Activated CD4-positive, alpha-beta T cell treated with anti-CD3 and anti-CD28 coated beads for 48 hours (primary cell): ENCODE results near the gene PRR9.

Experiments
- DNase-seq: peaks from one replicate; pipeline ENCODE4 v3.0.0-alpha.2; 2020

The PRR9 gene

DNA sequence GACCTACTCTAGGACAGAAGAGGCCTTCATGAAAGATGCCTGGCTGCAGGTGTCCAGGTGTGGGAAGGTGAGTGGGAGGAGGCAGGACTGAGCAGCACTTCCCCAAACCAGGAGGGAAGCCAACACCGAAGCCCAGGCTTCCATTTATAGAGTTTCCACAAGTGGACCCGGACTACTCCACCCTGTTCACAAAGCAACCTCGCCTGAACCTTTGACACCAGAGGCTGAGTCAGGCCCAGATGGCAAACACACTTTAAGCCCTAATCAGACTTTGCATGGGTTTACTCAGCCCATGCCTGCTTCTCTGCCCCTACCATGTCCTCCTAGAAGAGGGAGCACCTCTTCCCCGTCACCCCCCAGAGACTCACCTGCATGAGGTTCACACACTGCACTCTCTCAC is 14.0 kb downstream of the PRR9 start:
- no peak for DNase-seq

DNA sequence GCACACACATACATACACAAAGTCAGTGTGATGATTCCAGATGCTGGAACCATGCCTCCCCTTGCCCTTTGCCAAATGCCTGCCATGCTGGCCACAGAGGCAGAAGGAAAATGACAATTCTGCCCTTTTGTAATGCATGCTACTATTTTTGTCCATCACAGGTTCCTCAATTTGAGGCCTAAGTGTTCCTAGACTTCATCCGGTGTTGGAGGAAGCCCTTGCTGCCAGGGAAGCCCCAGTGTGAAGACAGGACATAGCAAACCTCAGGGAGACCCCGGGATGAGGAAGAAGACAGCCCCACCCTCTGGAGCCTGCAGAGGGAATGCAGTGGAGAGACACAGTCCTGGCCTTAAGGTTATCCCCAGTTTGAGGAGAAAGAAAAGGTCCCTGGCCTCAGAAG is 14.4 kb downstream of the PRR9 start:
- no peak for DNase-seq

DNA sequence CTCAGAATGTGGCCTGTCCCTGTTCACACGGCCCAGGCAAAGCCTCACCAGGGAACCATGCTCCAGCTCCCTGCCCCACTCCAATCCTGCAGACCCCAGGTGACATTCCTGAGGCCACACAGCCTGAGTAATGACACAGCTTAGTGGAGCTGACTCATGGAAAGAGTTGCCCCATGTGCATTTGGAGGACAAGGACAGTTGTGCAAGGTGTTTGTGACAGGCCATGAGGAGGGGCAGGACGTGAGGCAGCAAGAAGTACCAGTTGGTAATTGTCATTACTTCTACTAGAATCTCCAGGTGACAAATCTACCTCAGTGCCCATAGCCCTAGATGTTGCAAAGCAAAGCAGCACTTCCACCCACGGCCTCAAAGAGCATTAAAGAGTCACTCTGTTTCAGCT is 15.2 kb downstream of the PRR9 start:
- DNase-seq, result no peak

DNA sequence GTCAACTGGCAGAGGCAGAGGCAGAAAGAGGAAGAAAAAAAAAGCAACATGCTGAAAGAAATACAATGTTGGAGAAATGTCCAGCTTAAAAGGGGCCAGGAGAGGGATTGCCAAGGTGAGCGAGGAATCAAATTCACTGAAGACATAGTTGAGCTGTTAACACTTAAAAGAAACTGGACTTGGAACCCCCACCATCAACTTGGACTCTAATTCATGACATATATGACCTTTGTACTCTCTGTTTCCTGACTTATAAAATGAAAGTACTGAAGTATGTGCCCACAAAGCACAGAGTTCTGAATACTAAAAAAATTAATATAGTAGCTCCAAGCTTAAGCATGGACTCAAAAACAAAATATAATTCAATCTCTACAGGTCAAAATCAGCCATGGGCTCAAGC is 16.1 kb downstream of the PRR9 start:
- DNase-seq, result no peak

DNA sequence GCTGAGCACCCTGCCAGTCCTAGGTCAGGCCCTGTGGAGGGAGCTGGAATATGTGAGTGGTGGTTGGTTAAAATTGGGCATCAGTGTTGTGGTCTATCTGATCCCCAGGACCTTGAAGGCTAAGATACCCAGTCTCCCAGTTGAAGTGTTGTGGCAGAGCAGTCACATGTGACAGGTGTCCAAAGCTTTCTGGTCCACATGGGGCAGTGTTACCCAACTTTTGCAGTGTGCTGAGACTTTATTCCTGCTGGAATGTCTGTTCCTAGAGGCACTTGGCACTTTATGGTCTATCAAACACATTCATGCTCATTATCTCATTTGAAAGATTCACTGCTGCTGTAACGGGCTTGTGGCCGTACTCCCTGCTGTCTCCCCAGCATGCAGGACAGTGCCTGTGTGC is 21.1 kb downstream of the PRR9 start:
- no peak for DNase-seq

DNA sequence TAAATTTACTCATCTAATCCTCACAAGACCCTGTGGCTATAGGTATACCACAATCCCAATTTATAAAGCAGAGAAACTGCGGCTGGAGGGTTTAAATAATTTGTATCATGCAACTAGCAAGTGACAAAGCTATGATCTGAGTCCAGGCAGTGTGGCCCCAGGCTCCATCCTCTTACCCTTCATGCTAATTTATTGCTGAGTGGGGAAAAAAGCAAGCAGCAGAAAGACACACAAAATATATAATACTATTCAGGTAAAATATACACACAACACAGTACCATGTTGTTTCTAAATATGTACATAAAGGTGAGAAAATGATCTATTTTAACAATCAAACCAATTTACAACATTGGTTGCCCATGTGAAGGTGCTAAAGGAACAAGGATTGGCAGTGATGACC is 24.8 kb downstream of the PRR9 start:
- DNase-seq, result no peak

DNA sequence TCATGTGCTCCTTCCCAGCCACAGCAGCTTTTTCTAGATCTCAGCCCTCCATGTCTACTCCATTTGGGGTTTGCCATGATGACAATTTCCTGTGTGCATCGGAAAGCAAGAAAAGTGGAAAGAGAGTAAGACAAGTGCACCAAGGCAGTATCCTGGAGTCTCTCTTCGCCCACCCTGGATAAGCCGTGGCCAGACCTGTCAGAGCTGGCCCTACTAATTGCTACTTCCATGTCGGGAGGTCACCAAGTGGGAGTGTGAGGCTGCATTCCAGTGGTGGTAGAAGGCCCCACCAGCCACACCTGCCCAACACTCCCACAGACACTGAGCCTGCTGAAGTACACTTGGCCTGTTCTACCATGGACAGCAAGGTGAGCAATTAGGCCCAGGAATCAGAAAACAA is 28.1 kb downstream of the PRR9 start:
- DNase-seq, result no peak

DNA sequence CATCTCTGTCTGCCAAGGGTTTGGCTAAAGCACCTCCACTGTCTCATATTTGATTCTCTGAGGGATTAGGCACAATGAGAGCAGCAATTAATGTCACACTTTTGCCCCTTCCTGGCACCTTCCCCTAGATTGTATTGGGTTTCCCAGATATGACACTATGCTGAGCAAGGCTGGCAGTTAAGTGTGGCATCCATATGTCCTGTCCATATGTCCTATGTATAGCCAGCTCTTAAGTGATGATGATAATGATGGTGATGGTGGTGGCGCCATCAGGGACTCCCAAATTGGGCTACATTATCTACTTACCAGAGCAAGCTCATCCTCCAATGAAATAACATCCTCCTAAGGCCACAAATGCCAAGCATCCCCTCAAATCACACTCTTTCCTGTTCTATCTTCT is 28.6 kb downstream of the PRR9 start:
- no peak for DNase-seq

DNA sequence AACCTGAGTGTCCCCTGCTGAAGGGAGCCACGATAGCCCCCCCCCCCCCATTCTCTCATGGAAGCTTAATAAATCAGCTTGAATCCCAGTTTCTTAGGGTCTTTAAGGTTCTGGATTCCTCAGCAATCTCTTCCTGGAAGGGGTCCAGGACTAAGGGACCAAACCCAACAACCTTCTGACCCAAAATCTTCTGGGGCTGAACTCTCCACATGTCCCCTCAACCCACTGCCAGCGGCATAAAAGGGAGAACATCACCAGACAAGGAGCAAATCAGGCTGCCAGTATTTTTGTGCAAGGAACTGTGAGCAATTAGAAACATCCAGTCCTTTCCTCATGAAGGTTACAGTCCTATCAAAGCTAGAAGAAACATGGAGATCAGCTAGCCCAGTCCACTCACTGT is 29.4 kb downstream of the PRR9 start:
- no peak for DNase-seq

DNA sequence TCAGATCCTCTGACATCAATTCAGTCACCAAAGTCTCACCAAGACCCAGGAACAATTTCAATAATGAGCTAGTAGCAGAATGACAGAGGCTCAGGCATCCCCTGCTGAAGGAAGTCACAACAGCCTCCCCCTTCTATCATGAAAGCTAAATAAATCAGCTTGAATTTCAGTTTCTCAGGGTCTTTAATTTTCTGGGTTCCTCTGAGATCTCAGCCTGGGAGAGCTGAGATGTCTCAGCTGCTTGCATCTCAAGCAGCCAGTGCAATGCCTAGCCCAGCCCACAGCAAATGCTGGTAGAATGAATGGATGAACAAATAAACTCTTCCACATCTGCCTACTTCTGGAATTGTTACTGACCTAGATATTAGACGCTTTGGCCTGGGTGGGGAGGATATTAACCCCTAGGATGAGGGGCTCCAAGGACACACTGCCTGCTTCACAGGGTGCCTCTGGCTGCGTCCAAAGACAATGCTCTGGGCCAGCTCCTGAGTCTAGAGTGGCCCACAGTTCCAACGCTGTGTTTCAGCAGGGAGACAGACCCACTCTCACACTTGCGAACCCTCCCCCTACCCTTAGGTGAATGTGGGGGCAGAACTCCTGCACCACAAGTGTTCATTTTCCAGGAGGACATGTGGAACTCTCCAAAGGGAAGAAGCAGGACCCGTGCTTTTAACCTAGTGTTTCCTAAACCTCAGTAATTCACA is 30.9 kb downstream of the PRR9 start:
- DNase-seq, result no peak

DNA sequence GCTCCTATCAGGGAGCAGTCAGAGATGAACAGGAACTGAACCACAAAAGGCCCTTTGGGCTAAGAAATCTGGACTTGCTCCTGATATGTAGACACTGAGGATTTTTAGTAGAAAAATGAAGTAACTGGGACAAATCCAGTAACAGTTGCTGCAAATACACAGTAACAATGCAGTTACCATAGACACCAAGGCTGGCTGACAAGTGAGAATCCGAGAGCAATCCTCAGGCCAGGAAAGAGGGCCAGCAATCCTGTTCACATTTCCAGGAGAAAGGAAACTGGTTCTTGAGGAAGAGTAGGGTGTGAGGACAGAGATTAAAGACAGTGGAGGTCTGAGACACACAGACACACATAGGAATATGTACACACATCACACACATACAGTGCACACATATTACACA is 32.8 kb downstream of the PRR9 start:
- no peak for DNase-seq

DNA sequence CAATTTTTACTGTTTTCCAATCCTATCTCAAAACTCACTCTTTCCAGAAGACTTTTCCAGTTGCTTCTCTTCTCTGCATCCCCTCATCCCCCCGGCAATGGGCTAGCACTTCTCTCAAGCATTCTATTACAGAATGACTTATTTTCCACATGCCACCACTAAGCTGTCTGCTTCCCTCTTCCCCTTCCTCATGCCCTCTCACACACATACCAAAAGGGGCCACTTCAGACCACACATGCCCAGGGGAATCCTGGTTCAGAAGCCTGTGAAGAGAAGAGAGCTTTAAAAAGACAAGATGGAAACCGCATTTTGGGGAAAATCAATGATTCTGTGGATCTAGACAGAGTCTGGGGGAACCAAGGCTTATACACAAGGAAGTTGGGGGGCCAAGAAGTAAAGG is 33.7 kb downstream of the PRR9 start:
- no peak for DNase-seq

DNA sequence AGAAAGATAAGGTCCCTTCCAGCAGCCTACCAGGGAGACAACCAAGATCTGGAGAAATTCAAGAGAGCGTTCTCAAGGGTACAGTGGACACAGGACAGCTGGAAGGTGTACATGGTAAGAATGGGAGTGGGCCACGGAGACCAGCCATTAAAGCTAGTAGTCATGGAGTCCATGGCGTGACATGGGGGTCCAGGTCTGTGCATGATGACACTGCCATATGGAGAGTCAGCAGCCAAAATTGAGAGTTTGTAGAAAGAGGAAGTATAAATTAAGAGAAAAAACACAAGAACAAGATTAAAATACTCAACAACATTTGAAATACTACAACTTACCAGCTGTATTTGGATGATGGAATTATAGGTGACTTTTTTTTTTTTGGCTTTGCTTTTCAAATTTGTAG is 34.2 kb downstream of the PRR9 start:
- no peak for DNase-seq

DNA sequence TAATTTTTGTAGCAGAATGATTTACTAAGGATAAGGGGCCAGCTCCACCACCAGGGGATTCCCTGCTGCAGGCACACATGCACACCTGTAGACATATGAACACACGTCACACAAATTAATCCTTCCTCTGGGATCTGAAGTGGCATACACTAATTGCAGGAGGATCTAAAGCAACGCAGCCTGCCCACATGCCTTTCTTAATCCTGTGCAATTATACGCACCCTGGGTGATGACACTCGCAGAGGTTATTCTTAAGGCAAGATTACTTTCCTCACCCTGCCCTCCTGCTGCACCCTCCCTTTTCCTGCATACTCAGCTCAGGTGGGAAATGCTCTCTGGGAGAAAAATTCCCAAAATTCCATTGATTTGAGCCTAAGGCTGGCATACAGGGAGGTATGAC is 34.6 kb downstream of the PRR9 start:
- DNase-seq, result no peak

DNA sequence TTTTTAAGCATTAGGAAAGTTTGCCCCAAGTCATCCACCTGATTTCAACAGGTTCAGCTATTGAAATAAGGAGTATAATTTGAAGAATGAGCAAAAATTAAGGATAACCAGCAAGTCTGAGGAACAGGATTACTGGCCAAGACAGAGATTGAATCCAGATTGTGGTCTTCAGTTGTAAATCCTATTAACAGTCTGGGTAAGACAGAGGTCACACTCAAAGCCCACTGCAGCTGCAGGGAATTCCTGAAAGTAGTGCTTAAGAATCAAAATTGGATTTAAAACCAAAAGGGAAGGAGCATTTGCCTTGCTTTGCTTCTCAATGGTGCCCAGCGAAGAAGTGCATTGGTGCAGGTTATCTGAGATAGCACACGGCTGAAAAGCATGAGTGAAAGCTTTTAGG is 35.7 kb downstream of the PRR9 start:
- DNase-seq, result no peak

DNA sequence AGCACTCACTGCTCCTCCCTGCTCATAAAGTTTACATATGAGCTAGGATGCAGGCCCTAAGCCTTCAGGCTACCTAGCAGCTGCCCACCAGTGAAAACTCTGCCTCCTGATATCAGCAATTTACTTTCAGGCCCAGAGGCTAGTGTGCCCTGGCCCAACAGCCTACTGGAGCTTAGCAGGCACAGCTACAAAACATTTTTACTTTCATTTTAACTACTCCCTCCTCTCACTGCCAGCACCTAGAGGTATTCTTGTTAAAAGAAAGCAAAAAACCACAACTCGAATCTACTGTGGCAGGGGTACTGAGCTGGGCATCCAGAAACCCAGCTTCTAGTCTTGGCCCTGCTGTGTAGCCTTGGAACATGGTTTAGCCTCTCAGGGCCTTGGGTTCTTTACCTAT is 36.3 kb downstream of the PRR9 start:
- no peak for DNase-seq

DNA sequence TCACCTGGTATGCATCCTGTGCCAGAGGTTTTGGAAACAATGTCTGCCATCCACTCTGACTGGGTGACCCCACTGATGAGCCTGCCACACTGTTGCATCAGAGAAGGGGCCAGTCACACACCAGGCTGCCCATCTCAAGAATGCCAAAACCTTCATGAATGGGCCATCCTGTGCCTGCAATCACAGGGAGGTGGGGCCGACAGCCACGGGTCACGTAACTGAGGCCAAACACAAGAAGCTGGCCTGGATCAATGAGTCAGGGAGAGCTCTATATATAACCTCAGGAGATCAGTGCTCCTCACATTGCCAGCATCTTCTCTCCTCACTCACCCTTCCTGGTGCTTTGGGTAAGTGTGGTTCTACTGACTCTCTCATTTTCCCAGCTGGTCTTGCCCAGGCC is 42.0 kb downstream of the PRR9 start, which contains the start of gene LORICRIN:
Gene LORICRIN, plus strand, starts transcription at position 301 of the 400 bp plus-strand sequence. CDS start 1,263 bp downstream, outside the sequence.
- DNase-seq, result no peak

DNA sequence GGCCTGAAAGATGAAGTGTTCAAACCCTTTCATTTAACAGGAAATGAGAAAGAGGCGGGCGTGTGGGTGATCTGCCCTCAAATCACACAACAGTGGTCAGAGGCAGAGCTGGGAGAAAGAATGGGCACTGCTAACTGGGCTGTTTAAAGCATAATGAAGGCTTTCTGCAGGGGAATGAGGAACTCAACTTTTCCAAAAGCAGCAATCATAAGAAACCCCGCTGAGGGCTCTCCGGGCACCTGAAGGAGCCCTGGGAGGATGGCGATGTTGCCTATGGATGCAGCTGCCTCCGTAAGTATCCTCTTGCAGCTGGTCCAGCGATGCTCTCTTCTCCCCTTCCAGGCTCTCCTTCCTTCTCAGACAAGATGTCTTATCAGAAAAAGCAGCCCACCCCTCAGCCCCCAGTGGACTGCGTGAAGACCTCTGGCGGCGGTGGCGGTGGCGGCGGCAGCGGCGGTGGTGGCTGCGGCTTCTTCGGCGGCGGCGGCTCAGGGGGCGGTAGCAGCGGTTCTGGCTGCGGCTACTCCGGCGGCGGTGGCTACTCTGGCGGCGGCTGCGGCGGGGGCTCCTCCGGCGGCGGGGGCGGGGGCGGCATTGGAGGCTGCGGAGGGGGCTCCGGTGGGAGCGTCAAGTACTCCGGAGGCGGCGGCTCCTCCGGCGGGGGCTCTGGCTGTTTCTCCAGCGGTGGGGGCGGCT is 43.3 kb downstream of the PRR9 start:
- DNase-seq, result peak; percentile 24

DNA sequence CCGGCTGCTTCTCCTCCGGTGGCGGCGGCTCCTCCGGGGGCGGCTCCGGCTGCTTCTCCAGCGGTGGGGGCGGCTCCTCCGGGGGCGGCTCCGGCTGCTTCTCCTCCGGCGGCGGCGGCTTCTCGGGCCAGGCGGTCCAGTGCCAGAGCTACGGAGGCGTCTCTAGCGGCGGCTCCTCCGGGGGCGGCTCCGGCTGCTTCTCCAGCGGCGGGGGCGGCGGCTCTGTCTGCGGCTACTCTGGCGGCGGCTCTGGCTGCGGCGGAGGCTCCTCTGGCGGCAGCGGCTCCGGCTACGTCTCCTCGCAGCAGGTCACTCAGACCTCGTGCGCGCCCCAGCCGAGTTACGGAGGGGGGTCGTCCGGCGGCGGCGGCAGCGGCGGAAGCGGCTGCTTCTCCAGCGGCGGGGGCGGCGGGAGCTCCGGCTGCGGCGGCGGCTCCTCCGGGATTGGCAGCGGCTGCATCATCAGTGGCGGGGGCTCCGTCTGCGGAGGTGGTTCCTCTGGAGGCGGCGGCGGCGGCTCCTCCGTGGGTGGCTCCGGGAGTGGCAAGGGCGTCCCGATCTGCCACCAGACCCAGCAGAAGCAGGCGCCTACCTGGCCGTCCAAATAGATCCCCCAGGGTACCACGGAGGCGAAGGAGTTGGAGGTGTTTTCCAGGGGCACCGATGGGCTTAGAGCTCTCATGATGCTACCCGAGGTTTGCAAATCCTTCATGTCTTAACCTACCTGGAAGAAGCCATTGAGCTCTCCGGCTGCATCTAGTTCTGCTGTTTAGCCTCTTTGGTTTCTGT is 44.1 kb downstream of the PRR9 start:
- DNase-seq, result peak; percentile 22

DNA sequence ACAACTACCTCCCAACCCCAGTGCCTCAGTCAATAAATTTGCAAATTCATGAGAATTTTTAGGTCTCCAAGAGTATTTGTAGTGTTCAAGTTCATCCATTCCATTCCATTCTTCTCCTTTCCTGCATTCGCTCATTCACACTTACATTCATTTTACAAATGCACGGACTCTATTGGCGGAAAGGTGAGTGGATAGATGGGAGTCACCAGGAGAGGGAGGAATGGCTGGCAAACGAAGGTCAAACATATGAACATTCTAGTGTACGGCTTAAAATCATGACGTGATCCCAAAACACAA is 44.6 kb downstream of the PRR9 start:
- DNase-seq, result no peak

DNA sequence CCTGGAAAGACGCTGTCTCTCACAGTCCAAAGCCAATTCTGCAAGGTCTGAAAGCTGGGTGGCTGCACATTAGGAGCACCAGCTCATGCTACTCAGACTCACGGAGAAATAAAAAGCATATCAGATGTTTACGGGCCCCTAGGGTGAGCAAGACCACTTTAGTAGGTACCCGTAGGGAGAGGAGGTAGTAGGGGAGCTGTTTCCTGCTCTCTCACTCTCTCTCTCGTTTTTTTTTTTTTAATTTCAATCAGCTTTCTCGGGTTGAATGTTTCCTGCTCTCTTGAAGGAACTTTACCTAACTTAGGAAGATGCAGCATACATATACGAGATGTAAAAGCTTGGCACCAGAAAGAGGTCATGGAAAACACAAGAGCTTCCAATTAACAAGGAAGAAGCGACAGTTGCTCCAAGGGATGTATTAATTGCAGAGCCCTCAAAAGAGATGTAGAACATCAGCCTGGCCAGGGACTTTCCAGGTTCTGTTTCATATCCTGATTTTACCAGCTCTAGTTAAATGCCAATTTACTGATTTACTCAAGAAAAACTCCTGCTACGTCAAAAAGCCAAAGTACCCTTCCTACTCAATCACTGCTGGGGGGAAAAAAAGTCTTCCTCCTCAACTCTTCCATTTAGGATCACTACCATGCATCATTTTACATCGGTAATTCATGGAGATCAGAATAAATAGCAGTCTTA is 45.2 kb downstream of the PRR9 start:
- no peak for DNase-seq

DNA sequence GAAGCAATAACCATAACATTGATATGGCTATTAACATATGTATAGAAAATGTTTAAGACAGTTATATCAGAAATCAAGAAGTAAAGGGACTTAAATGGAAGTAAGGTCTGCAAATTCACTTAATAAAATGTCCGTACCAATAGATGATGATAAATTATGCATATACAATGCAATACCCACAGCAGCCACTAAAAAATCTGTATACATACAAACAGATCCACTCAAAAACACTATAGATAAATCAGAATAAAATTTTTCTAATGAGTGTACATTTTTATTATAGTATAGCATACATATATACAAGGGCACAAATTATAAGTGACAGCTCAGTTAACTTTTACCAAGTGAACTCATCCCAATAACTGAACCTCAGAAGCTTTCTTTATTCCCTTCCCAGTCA is 48.1 kb downstream of the PRR9 start:
- no peak for DNase-seq
